Stimulated activated naive CD8-positive, alpha-beta T cell treated with anti-CD3 and anti-CD28 coated beads, Interleukin-15, Interleukin-2, amounts not matched to agents 100 U/mL and 50 U/mL, for 24 hours (primary cell): ENCODE results near the gene HTR5A.
A peak's percentile ranks its signal among the peaks of the same experiment; 100 is the strongest.
"Not testable (repeated sequence)": the region's sequence is repeated elsewhere in the genome, so short reads cannot be mapped to it uniquely, and the experiment has no call there.

Experiments used
- ATAC-seq: fragments of 150-1000 bp; cut with Tn5 transposase; one replicate; pipeline ENCODE4 v1.10.0; 2021
- DNase-seq: peaks from one replicate; pipeline ENCODE4 v3.0.0; 2021

The HTR5A gene

DNA sequence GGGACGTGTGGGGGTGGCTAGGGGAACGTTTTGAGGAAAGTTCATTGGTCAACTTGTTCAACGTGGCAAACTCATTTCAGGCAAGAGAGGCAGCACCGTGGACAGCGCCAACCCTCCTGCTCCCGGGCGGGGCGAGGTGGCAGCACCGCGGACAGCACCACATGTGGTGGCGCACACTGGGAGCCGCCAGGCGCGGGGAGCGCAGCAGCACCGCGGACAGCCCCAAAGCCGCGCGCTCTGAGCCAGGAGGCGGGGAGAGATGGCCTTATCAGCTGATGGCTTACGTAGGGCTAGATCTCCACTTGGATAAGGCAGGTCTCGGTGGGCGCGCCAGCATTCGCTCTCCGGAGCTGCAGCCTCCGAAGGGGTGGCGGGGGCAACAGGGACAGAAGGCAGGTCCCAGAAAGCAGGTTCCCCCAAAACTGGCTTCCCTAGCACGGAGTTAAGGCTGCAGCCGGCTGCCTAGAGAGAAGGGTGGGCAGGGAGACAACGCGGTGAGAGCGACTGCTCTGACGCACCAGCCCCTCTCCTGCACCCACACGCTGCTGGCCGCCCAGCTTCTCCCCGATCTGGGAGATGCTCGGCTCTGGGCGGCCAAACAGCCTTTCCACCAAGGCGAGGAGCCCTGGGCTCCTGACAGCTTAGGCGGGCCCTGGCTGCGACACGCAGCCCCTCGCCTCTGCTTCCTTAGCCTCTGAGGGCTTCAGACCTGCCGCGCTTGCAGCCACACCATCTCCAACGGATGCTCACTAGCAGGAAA is at the start of gene HTR5A:
Gene HTR5A (plus strand): TSS at position 333 of the 760 bp plus-strand sequence. CDS start 576 bp downstream, outside the sequence.
- peak; percentile 96 for ATAC-seq
- peak; percentile 86 for DNase-seq

DNA sequence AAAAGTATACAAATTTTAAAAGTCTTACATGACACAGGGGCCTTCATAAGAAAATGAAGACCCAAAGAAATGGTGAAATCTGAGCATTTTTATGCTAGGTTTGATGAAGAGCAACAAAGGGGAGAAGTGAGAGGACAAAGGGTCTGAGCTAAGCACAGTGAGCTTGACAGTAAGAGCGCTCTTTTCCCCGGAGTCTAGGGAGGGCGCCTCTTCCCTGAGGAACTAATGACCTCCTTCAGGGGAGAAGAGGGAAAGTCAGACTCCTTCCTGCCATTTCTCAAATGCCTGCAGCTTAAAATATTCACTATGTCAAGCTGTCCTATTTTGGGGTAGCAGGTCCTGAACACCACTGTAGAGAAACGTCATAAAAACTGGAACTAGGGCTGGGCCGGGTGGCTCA is 49.1 kb upstream of the HTR5A start:
- ATAC-seq: no peak
- DNase-seq: no peak

DNA sequence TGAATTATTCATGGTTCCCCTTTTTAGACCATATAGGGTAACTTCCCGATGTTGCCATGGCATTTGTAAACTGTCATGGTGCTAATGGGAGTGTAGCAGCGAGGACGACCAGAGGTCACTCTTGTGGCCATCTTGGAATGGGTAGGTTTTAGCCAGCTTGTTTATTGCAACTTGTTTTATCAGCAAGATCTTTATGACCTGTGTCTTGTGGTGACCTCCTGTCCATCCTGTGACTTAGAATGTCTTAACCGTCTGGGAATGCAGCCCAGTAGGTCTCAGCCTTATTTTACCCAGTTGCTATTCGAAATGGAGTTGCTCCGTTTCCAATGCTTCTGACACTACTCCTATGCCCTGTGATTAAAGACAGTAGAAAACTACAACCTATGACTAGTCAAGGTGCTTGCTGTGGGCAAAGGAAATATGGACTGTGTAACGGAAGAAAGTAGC is 48.4 kb upstream of the HTR5A start:
- ATAC-seq: no peak
- DNase-seq: no peak

DNA sequence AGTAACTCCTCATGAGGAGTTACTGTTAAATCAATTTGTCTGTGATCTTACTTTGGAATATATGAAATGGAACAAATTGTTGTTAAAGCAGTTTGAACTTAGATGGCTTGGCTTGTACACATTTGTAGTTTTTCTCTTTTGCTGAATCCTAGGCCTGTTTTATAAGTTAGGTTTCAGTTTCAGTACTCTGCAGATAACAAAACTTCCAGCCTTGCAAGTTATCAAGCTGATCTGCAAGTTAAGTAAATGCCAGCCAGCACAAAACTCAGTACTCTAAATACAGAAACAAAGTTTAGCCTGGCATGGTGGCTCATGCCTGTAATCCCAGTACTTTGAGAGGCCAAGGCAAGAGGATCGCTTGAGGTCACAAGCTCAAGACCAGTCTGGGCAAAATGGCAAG is 42.2 kb upstream of the HTR5A start:
- DNase-seq: no peak
- no peak for ATAC-seq

DNA sequence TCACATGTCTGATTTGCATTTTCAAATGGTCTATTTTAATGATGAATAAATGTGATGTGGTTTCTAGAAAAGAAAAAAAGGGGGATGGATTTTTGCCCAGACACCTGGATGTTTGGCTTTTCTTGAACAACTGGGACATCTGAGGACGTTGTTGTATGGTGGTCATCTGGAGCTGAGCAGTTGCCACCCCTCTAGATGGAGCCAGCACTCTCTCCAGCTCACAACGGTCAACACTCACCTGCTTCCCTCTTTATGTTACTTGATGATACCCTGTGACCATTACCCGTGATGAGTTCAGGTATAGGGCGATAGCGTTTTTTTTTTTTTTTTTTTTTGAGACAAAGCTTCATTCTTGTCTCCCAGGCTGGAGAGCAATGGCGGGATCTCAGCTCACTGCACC is 37.1 kb upstream of the HTR5A start:
- DNase-seq (no peak), ATAC-seq (no peak)

DNA sequence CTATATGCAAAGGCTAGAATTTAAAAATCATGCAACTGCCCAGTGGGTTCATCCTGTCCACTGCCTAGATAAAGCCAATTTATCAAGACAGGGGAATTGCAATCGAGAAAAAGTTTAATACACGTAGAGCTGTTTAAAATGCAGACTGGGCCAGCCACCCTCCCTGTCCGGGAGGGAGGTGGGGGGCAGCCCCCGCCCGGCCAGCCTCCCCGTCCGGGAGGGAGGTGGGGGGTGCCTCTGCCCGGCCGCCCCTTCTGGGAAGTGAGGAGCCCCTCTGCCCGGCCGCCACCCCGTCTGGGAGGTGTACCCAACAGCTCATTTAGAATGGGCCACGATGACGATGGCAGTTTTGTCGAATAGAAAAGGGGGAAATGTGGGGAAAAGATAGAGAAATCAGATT is 35.6 kb upstream of the HTR5A start:
- ATAC-seq, DNase-seq: not testable (repeated sequence)

DNA sequence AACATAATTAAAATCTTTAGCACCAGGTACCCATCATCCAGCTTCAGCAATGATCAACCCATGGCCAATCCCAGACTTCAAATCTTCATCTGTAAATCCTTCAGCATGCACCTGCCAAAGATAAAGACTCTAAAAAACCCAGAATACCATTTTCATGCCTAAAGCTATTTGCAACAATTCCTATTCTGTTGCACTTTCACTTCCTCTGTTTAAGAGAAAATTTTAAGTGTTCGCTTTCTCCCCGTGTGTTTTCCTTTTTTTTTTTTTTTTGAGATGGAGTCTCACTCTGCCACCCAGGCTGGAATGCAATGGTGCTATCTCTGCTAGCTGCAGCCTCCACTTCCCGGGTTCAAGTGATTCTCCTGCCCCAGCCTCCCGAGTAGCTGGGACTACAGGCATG is 31.8 kb upstream of the HTR5A start:
- no peak for ATAC-seq

DNA sequence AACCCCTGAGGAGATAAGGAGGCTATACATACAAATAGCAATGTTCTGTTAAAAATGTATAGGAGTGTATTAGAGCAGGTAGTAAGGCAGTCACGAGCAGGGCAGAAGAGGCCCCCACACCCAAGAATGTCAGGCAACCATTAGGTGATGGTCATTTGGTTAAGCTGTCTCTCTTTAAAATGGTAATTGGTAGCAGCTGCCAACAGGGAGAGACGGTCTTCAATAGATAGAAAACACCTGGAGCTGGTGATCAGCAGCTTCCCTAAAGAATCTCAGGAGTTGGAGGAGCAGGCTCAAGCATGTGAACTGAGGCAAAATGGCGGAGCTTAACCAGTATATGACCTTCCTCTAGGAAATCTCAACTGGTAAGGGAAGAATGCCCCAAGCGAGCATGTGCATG is 26.4 kb upstream of the HTR5A start:
- DNase-seq (no peak), ATAC-seq (no peak)

More for the DNA sequence above, 31.8 kb upstream of the HTR5A start:
- DNase-seq: no peak

DNA sequence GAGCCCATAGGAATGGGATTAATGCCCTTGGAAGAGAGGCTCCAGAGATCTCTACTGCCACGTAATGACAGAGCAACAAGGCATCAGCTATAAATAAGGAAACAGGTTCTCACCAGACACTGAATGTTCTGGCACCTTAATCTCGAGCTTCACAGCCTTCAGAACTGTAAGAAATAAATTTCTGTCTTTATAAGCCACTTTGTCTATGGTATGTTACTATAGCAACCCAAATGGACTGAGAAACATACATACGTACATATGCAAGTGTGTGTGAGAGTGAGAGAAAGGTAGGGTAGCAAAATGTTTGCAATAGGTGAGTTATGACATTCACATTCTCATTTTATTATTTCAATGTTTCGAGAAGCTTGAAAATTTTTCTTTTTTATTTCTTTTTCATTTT is 22.1 kb upstream of the HTR5A start:
- DNase-seq: no peak
- ATAC-seq: no peak

DNA sequence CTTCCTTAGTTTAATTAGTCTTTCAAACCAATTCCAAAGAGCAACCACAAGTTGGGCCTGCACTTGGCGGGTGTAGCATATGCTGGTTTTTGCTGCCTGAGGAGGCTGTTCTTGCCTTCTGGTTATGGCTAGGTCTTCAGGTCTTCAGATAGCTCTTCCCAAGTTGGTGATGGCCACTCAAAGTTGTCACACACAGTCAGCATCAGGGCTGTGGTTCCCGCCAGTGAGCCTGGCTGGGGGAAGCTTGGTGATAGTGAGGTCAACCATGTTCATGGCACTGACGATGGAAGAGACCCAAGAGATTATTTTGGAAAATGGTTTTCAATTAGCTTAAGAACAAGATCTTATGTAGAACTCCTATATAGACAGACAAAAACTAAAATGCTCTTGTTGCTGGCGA is 18.8 kb upstream of the HTR5A start:
- no peak for ATAC-seq
- no peak for DNase-seq

DNA sequence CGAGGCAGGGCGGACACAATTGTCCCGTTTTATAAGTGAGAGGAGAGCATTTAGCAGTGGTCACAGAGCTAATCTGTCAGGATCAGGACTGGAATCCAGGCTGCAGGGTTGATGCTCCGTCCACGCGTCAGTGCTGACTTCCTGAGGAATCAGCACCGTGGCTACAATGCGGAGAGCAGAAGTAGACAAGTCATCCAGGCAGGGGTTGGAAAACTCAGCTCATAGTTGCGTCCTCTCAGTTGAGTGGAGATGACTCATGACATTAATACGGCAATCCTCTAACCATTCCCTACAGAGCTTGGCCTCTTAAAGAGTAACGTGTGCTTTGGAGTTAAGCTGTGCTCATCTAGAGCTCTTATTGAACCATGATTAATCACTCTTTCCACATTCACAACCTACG is 17.1 kb upstream of the HTR5A start:
- DNase-seq: no peak

DNA sequence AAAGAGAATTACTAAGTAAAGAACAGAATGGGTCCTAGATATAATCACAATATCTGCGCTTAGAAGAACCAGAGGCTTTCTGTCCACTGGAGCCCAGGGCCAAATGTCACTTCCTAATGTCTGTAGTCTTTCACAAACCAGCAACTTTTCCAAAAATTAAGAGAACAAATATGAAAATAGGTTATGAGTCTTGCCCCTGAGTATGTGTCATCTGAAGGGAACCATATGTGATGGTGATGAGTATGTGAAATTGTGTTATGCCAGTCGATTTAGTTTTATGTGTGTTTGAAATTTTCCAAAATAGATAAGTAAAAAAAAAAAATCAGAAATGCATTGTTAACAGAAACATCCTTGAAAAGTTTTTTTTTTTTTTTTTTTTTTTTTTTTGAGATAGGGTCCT is 15.4 kb upstream of the HTR5A start:
- ATAC-seq (no peak), DNase-seq (no peak)

More for the DNA sequence above, 17.1 kb upstream of the HTR5A start:
- no peak for ATAC-seq

DNA sequence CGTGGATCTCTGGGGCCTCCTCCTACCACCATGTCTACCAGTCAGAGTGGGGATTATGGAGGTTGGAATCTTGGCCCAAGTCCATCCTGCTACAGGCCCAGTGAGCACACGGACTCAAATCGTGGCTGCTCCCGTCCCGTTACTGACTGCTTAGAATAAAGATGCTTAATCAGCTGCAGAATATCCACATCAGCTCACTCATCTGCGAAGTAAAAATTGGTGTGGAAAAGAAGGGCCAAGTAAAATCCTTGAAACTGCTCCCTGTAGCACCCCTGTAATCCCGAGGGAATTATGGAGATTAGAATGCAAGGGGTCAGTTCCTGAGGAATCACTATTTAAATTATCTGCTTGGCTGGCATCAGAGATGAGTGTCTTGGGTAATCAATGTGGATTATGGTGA is 13.0 kb upstream of the HTR5A start:
- ATAC-seq: no peak
- no peak for DNase-seq

DNA sequence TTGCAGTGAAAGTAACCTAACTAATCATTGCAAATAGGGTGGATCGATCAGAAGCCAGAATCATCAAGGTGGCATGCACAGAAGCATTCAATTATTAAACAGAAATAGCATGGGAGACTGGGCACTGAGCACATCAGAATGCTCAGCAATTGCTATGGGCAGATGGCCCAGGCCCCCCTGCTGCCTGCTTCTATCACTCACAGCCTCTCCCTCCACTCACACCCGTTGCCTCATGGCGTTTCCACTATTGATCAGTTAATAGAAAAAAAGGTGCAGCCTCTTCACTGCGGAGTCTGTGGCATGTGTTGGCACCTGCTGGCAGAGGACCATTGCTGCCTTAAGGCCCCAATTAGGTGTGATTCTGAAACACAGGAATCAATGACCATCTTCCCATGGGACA is 11.2 kb upstream of the HTR5A start:
- ATAC-seq (no peak), DNase-seq (no peak)

DNA sequence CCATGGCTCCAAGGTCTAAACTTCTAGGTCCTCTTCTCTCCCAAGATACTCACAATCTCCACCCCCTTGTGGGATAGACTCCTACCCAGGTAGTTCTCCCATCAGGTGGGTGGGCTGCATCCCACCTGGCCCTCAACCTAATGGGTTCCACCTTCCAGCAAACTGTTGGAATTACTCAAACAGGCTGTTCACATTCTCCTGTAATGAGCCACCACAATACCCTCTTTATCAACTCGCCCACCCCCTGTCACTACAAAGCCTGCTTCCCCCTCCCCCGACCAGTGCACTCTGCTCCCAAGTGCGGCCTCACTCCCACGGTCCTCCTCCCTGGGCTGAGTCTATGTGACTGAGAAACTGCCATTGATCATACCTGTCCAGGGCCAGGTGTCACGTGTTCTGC is 10.4 kb upstream of the HTR5A start:
- ATAC-seq (no peak), DNase-seq (no peak)

DNA sequence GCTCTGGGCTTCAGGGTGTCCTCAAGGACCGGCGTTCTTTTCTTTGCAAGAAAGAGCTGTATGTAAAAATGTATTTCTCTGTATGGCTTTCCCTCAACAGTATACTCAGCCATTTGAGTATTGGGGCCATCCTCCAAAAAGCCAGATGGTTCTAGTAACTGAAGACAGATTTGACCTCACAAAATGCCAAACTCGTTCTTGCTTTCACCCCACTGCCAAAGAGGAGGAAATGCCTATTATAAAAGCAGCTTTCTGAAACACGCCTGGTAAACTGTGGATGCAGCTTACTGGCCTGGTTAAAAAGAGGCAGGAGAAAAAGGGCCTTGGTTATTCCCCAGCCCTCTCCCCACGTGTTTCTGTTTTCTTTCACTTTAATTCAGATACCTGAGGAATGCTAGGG is 7.7 kb upstream of the HTR5A start:
- ATAC-seq (no peak), DNase-seq (no peak)

DNA sequence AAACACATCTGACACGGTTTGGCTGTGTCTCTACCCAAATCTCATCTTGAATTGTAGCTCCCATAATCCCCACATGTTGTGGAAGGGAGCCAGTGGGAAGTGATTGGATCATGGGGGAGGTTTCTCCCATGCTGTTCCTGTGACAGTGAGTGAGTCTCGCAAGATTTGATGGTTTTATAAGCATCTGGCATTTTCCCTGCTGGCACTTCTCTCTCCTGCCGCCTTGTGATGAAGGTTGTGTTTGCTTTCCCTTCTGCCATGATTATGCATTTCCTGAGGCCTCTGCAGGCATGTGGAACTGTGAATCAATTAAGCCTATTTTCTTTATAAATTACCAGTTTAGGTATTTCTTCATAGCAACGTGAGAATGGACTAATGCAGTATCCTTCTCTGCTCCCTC is 5.9 kb upstream of the HTR5A start:
- DNase-seq: no peak
- no peak for ATAC-seq

DNA sequence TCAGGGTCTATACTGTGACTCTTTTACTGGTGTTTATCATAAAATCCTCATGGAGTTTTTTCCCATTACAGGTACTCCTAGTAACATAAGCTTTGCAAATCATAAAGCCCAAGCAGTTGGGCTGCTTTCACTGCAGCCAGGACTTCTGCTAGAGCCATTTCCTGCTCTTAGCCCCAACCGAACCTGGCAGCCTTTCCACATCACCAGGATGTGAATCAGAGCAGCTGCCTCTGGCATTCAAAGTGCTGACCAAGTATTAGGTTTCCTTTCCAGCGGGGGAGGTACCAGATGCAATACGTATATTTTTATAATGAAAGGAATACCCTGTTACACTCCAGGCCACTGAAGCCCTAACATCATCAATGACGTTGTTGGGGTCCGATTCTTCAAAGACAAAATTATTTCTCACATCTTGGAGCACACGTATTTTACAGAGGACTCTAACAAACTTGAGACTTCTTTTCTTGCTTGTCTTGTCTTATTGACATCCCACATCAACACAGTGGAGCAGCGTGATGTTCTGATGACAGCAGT is 3.6 kb upstream of the HTR5A start:
- DNase-seq: no peak
- ATAC-seq: no peak

DNA sequence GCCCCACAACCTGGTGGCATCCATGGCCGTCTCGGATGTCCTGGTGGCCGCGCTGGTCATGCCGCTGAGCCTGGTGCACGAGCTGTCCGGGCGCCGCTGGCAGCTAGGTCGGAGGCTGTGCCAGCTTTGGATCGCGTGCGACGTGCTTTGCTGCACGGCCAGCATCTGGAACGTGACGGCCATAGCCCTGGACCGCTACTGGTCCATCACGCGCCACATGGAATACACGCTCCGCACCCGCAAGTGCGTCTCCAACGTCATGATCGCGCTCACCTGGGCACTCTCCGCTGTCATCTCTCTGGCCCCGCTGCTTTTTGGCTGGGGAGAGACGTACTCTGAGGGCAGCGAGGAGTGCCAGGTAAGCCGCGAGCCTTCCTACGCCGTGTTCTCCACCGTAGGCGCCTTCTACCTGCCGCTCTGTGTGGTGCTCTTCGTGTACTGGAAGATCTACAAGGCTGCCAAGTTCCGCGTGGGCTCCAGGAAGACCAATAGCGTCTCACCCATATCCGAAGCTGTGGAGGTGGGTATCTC is 1.1 kb downstream of the HTR5A start:
- ATAC-seq: no peak

DNA sequence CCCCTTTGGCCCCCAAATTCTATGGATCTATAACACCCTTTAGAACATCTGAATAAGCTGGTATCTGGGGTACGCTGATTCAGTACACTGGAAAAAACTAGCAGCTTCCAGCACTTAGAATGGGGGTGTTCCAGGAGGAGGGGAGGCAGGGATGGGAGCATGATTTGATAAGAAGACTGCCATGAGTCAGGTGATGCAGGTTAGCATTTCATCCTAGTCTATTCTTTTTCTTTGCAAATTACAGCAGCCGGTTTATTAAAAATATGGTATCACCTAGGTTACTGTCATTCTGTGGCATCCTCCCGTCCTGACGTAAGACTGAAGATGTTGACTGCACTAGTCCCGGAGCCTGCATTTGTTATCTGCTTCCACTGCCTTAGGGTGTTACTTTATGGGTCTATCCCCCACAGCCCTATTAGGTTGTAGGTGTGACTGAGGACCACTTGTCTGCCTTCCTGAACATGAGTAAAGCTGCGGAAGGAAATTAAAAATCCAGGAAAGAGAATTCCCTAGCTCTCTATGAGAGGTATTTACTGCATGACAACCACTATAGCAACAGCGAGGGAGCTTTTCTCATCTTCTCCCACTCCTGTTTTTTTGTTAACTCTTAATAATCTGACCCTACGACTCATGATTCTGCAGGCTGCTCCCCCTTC is 1.9 kb downstream of the HTR5A start:
- ATAC-seq (no peak), DNase-seq (no peak)

More for the DNA sequence above, 1.1 kb downstream of the HTR5A start:
- no peak for DNase-seq

DNA sequence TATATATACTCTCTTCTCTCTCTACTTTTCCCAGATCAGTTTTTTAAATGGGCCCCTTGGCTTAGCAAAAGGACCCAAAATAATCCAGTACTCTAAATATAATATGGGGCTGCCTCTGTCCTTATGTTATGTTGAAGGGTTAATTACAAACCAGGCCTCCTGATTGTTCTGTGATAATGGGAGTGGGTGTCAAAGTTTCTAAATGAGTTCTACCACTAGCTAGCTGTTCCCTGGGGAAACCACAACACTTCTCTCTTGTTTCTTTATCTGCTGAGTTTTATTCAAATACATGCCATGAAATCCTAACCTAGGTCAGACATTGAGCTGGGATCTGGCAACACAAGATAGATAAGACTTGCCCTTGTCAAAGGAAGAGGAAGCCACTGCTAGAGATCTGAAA is 3.8 kb downstream of the HTR5A start:
- ATAC-seq (no peak), DNase-seq (no peak)

DNA sequence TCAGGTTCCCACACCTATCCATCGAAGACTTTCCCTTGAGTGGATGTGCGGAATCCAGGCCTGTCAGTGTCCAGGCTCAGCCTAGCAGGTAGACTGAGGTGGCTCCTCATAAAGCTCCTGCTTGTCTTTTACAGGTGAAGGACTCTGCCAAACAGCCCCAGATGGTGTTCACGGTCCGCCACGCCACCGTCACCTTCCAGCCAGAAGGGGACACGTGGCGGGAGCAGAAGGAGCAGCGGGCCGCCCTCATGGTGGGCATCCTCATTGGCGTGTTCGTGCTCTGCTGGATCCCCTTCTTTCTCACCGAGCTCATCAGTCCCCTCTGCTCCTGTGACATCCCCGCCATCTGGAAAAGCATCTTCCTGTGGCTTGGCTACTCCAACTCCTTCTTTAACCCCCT is 13.9 kb downstream of the HTR5A start:
- DNase-seq (no peak), ATAC-seq (no peak)

DNA sequence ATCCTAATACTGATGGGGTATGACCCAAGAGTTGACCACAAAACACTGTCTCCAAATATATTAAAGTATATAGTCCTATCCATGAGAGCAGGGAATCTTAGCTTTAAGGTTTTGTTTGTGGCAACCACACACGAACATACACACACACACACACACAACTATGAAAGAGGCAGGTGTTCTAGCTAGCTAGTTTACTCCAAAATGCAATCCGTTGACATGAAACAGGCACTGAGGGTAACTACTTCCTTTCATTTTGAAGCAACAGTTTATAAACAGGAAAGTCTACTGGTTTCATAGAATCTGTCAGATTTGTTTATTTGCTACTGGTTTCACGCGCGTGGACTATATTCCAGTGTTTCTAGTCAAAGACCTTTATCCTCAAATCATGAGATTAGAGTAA is 14.8 kb downstream of the HTR5A start:
- no peak for ATAC-seq
- no peak for DNase-seq
